Cardiac atrium fibroblast (primary cell): ENCODE results near the gene TBL1XR1. TPM values are rescaled to one million over a fixed set of nuclear protein-coding genes. Genes with fewer than 3 reads are reported as not detected.

Source experiments
- total RNA-seq: library from RNA; depleted of rRNA; stranded (reverse); fragments of >200 nt; gene quantifications from 2 replicates; pipeline ENCODE4 v1.2.3, GENCODE V29; 2015

TBL1XR1 gene
- total RNA-seq = 75.1 and 132 TPM in 2 replicates

DNA sequence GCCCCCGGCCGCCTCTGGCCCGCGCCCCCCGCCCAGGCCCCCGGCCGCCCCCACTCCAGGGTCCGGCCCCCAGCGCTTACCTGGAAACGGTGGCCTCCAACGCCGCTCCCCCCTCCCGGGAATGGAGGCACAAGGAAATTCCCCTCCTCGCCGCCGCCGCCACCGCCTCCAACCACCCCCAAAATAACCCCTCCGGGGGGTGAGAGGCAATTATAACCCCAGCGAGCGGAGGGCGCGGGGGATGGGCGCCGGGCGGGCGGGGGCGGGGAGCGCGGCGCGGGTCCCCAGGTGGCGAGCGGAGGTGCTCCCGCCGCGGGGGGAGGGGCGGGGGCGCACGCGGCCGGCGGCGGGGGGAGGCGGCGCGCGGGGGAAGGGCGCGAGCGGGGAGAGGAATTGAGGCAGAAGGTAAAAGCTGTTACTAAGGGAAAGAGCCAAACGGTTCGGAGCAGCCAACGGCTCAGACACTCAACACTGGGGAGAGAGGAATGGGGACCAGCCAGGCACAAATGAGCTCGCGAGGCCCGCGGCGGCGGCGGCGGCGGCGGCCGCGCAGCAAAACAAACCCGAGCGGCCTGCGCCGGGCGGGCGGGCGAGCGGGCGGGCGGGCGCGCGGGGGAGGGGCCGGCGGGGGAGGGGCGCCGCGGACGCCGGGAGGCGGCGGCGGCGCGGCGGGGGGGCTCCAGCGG, at the start of gene TBL1XR1:
TBL1XR1 (minus strand) TSS at position 442 of the 686 bp plus-strand sequence. CDS start 132,505 bp downstream, outside the sequence.

